Measurements from ENCODE around the gene PIGU. TPM values are rescaled to one million over a fixed set of nuclear protein-coding genes. Genes with fewer than 3 reads are reported as not detected.
A peak's percentile ranks its signal among the peaks of the same experiment; 100 is the strongest.

Gene PIGU
- total and polyA plus RNA-seq, 2 of the 13 experiments (the other 11 are each of a cell fraction or from before 2014, with no cell fraction given), result 45.5 to 231 TPM

DNA sequence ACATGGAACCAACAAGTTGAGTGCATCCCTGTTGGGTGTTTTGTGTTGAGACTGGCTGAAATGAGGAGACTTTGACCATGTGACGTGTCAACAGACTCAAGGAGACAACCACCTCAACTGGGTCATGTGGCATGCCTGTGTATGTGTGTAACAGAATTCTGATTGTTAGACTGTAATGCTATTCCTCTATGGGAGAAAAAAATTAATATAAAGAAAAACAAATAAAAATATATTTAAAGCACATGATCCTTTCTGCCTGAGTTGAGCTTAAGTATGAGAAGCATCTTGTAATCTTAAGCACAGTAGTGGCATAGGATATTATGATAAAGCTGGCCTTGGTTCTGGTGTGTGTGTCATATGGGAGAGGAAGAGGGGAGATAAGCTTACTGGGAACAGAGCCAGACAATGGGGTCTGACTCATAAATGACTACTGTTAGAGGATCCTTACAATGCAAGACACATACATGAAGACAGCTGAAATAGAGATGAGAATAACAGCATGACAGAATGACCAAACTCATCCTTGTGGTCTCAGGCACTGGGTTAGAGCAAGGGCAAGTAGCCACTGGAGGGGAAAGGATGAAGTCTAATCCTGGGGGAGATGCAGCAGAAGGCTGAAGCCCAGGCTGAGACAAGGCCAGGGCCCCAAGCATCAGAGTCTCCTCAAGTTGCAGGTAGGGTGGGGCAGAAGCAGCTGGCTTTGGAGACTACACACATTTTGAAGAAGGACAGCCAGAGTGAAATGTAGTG, 36.5 kb upstream of the PIGU start (continued):
- TF ChIP-seq, protein P1, sequence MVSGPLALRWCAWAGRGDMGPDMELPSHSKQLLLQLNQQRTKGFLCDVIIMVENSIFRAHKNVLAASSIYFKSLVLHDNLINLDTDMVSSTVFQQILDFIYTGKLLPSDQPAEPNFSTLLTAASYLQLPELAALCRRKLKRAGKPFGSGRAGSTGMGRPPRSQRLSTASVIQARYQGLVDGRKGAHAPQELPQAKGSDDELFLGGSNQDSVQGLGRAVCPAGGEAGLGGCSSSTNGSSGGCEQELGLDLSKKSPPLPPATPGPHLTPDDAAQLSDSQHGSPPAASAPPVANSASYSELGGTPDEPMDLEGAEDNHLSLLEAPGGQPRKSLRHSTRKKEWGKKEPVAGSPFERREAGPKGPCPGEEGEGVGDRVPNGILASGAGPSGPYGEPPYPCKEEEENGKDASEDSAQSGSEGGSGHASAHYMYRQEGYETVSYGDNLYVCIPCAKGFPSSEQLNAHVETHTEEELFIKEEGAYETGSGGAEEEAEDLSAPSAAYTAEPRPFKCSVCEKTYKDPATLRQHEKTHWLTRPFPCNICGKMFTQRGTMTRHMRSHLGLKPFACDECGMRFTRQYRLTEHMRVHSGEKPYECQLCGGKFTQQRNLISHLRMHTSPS (CRISPR knock-in tag; IDR thresholded peaks at IDR 0.05; ENCODE audit: low read depth), result no peak
- peak; percentile 14; the same call in 1 of the 2 replicates for TF ChIP-seq YEATS2 (CRISPR knock-in tag; IDR thresholded peaks at IDR 0.05; ENCODE audit: borderline replicate concordance)
- TF ChIP-seq ZNF570 (CRISPR knock-in tag; IDR thresholded peaks at IDR 0.05; ENCODE audit: borderline replicate concordance), result no peak
- TF ChIP-seq ZNF550 (CRISPR knock-in tag; IDR thresholded peaks at IDR 0.05; ENCODE audit: borderline replicate concordance), result no peak
- TF ChIP-seq ARNTL (CRISPR knock-in tag; IDR thresholded peaks at IDR 0.05), result peak; percentile 38; the same call in 1 of the 2 replicates
- TF ChIP-seq ZSCAN22 (CRISPR knock-in tag; IDR thresholded peaks at IDR 0.05), result no peak
- TF ChIP-seq MXD4 (CRISPR knock-in tag; IDR thresholded peaks at IDR 0.05), result 0 out of 2 replicates have a peak, but pooled peaks have one; percentile 22
- TF ChIP-seq ZNF251 (CRISPR knock-in tag; IDR thresholded peaks at IDR 0.05), result no peak
- TF ChIP-seq, protein P2, sequence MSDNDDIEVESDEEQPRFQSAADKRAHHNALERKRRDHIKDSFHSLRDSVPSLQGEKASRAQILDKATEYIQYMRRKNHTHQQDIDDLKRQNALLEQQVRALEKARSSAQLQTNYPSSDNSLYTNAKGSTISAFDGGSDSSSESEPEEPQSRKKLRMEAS (IDR thresholded peaks at IDR 0.05), result peak; percentile 24; the same call in 1 of the 2 replicates
- no peak; the same call in 1 of the 2 replicates for TF ChIP-seq RARA (CRISPR knock-in tag; IDR thresholded peaks at IDR 0.05)
- TF ChIP-seq, protein P3, sequence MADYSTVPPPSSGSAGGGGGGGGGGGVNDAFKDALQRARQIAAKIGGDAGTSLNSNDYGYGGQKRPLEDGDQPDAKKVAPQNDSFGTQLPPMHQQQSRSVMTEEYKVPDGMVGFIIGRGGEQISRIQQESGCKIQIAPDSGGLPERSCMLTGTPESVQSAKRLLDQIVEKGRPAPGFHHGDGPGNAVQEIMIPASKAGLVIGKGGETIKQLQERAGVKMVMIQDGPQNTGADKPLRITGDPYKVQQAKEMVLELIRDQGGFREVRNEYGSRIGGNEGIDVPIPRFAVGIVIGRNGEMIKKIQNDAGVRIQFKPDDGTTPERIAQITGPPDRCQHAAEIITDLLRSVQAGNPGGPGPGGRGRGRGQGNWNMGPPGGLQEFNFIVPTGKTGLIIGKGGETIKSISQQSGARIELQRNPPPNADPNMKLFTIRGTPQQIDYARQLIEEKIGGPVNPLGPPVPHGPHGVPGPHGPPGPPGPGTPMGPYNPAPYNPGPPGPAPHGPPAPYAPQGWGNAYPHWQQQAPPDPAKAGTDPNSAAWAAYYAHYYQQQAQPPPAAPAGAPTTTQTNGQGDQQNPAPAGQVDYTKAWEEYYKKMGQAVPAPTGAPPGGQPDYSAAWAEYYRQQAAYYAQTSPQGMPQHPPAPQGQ (CRISPR knock-in tag; IDR thresholded peaks at IDR 0.05; ENCODE audit: borderline replicate concordance), result peak; percentile 92; the same call in 1 of the 2 replicates
- no peak for TF ChIP-seq SALL2 (CRISPR knock-in tag; IDR thresholded peaks at IDR 0.05)
- TF ChIP-seq ARHGAP35 (CRISPR knock-in tag; IDR thresholded peaks at IDR 0.05; ENCODE audit: borderline replicate concordance), result no peak; the same call in 1 of the 2 replicates
- TF ChIP-seq ZNF552 (CRISPR knock-in tag; IDR thresholded peaks at IDR 0.05; ENCODE audit: borderline replicate concordance), result no peak
- TF ChIP-seq ZNF598 (CRISPR knock-in tag; IDR thresholded peaks at IDR 0.05; ENCODE audit: borderline replicate concordance), result peak; percentile 57; the same call in 1 of the 2 replicates
- TF ChIP-seq, protein P4, sequence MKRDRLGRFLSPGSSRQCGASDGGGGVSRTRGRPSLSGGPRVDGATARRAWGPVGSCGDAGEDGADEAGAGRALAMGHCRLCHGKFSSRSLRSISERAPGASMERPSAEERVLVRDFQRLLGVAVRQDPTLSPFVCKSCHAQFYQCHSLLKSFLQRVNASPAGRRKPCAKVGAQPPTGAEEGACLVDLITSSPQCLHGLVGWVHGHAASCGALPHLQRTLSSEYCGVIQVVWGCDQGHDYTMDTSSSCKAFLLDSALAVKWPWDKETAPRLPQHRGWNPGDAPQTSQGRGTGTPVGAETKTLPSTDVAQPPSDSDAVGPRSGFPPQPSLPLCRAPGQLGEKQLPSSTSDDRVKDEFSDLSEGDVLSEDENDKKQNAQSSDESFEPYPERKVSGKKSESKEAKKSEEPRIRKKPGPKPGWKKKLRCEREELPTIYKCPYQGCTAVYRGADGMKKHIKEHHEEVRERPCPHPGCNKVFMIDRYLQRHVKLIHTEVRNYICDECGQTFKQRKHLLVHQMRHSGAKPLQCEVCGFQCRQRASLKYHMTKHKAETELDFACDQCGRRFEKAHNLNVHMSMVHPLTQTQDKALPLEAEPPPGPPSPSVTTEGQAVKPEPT (CRISPR knock-in tag; IDR thresholded peaks at IDR 0.05; ENCODE audit: low read depth), result 0 out of 2 replicates have a peak, but pooled peaks have one; percentile 49
- TF ChIP-seq, protein P5, sequence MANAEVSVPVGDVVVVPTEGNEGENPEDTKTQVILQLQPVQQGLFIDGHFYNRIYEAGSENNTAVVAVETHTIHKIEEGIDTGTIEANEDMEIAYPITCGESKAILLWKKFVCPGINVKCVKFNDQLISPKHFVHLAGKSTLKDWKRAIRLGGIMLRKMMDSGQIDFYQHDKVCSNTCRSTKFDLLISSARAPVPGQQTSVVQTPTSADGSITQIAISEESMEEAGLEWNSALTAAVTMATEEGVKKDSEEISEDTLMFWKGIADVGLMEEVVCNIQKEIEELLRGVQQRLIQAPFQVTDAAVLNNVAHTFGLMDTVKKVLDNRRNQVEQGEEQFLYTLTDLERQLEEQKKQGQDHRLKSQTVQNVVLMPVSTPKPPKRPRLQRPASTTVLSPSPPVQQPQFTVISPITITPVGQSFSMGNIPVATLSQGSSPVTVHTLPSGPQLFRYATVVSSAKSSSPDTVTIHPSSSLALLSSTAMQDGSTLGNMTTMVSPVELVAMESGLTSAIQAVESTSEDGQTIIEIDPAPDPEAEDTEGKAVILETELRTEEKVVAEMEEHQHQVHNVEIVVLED (CRISPR knock-in tag; IDR thresholded peaks at IDR 0.05; ENCODE audit: borderline replicate concordance), result no peak
